Astrocyte (in vitro differentiated cells and primary cell): ENCODE measurements around the gene FZD10. TPM values are rescaled to one million over a fixed set of nuclear protein-coding genes. Genes with fewer than 3 reads are reported as not detected.

Experiments
- DNase-seq: peaks from one replicate; pipeline ENCODE4 v3.0.0-alpha.2; 2010; ENCODE audit warnings: low read depth
- FAIRE-seq: peaks from 2 replicates; lab custom pipeline; 2011; peaks lifted over from hg19 to GRCh38; lab: Jason Lieb, UNC
- H2AFZ ChIP-seq: 2 replicates; pipeline ENCODE4 v1.6.0; 2012; ENCODE audit warnings: low read depth, low read length, inconsistent platforms
- H3K27ac ChIP-seq: 2 replicates; pipeline ENCODE4 v1.5.1; 2011; ENCODE audit warnings: low read depth, low read length, inconsistent platforms
- H3K27me3 ChIP-seq: 2 replicates; pipeline ENCODE4 v1.6.0; 2011; ENCODE audit warnings: low read length, inconsistent platforms; ENCODE audit not compliant: insufficient read depth
- H3K36me3 ChIP-seq: 2 replicates; pipeline ENCODE4 v1.5.1; 2011; ENCODE audit warnings: low read length, inconsistent platforms; ENCODE audit not compliant: insufficient read depth
- H3K4me1 ChIP-seq: 2 replicates; pipeline ENCODE4 v1.5.1; 2011; ENCODE audit warnings: low read length, inconsistent platforms; ENCODE audit not compliant: insufficient read depth
- H3K4me2 ChIP-seq: 2 replicates; pipeline ENCODE4 v1.6.0; 2012; ENCODE audit warnings: low read length, inconsistent platforms
- H3K4me3 ChIP-seq: 2 replicates; pipeline ENCODE4 v1.5.1; 2011; ENCODE audit warnings: low read depth, mild to moderate bottlenecking, low read length, inconsistent platforms; ENCODE audit not compliant: insufficient read depth
- H3K79me2 ChIP-seq: 2 replicates; pipeline ENCODE4 v1.6.0; 2012; ENCODE audit warnings: mild to moderate bottlenecking, low read length, inconsistent platforms; ENCODE audit not compliant: insufficient read depth
- H3K9ac ChIP-seq: 2 replicates; pipeline ENCODE4 v1.6.0; 2012; ENCODE audit warnings: mild to moderate bottlenecking, low read length, inconsistent platforms
- H3K9me3 ChIP-seq: 2 replicates; pipeline ENCODE4 v1.5.1; 2012; ENCODE audit warnings: low read depth, mild to moderate bottlenecking, low read length, inconsistent platforms; ENCODE audit not compliant: insufficient read depth
- H4K20me1 ChIP-seq: 2 replicates; pipeline ENCODE4 v1.6.0; 2012; ENCODE audit warnings: low read length, inconsistent platforms; ENCODE audit not compliant: insufficient read depth
- H3K27ac Mint-ChIP-seq: one replicate; pipeline ENCODE4 v1.8.0; 2021; ENCODE audit warnings: mild to moderate bottlenecking, mixed read lengths; ENCODE audit not compliant: unreplicated experiment
- H3K27me3 Mint-ChIP-seq: one replicate; pipeline ENCODE4 v1.8.0; 2021; ENCODE audit warnings: low read depth, mixed read lengths; ENCODE audit not compliant: unreplicated experiment
- H3K36me3 Mint-ChIP-seq: one replicate; pipeline ENCODE4 v1.8.0; 2021; ENCODE audit warnings: low read depth, mixed read lengths; ENCODE audit not compliant: unreplicated experiment
- H3K4me1 Mint-ChIP-seq: one replicate; pipeline ENCODE4 v1.8.0; 2021; ENCODE audit warnings: low read depth, mixed read lengths; ENCODE audit not compliant: unreplicated experiment
- H3K4me3 Mint-ChIP-seq: one replicate; pipeline ENCODE4 v1.8.0; 2021; ENCODE audit warnings: mild to moderate bottlenecking, moderate library complexity, mixed read lengths; ENCODE audit not compliant: unreplicated experiment
- H3K9me3 Mint-ChIP-seq: one replicate; pipeline ENCODE4 v1.8.0; 2021; ENCODE audit warnings: mild to moderate bottlenecking, mixed read lengths; ENCODE audit not compliant: unreplicated experiment
- CTCF ChIP-seq: IDR thresholded peaks from 2 replicates; pipeline ENCODE4 v1.5.1; 2011; ENCODE audit warnings: low read depth, mild to moderate bottlenecking, inconsistent platforms, low read length, moderate library complexity; ENCODE audit not compliant: insufficient read depth
- EZH2 ChIP-seq: IDR thresholded peaks from 2 replicates; pipeline ENCODE4 v1.6.1; 2012; ENCODE audit warnings: mild to moderate bottlenecking, low read length, inconsistent platforms; ENCODE audit not compliant: insufficient read depth
- total RNA-seq: library from RNA; stranded (reverse); gene quantifications from 2 replicates; pipeline ENCODE4 v1.2.1, GENCODE V29; 2021

The FZD10 gene
- total RNA-seq, 1 donor from 2014 or later: not detected

DNA sequence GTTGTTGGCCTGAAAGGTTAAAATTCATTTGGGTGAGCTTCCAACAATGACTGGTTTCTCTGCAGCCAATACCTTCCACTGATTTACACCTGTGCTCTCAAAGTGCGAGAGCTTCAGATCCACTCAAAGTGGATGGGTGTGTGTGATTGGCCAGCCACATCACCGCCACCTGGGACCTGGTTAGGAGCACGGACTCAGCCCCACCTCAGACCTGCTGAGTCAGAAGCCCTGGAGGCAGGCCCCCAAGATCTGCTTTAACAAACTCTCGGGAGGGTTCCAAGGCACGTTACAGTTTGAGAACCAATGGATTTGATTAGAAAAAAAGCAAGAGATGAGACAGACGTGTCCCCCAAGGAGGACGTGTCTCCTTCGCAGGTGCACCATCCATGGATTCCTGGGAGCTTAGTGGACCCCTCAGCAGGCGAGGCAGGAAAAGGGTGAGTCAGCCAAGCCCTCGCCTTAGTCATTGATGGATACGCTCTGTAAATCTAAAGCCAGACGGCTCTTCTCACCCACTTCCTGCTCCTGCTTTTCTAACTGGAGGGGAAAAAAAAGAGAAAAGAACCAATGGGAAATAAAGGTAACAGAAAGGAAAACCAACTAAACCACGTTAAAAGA is 24.5 kb downstream of the FZD10 start:
- H3K4me3 ChIP-seq: no peak overlapping the region
- peaks cover 3% of the 10 kb centered on the region for H3K9me3 ChIP-seq
- no peaks in the 10 kb centered on the region for H3K36me3 Mint-ChIP-seq
- no peak overlapping the region for H2AFZ ChIP-seq
- no peak overlapping the region for H3K4me2 ChIP-seq
- H3K27ac ChIP-seq: no peak overlapping the region
- FAIRE-seq (no peak), DNase-seq (no peak)
- H3K27me3 ChIP-seq: no peaks in the 10 kb centered on the region
- H3K9me3 Mint-ChIP-seq: peaks cover 15% of the 10 kb centered on the region
- no peaks in the 10 kb centered on the region for H3K36me3 ChIP-seq
- no peaks in the 10 kb centered on the region for H3K27me3 Mint-ChIP-seq
- no peaks in the 10 kb centered on the region for H4K20me1 ChIP-seq
- no peak overlapping the region for H3K4me3 Mint-ChIP-seq
- TF ChIP-seq CTCF (no peak), EZH2 (no peak)
- no peaks in the 10 kb centered on the region for H3K79me2 ChIP-seq
- no peak overlapping the region for H3K27ac Mint-ChIP-seq
- no peaks in the 10 kb centered on the region for H3K4me1 Mint-ChIP-seq
- H3K9ac ChIP-seq: no peak overlapping the region
- no peaks in the 10 kb centered on the region for H3K4me1 ChIP-seq

- Histone ChIP-seq H3K27me3 (no peaks in the 10 kb centered on the region), H3K9me3 (no peaks in the 10 kb centered on the region), H3K9ac (no peak overlapping the region), H3K79me2 (no peaks in the 10 kb centered on the region), H3K27ac (no peak overlapping the region), H3K4me2 (no peak overlapping the region), H3K4me1 (no peaks in the 10 kb centered on the region), H4K20me1 (no peaks in the 10 kb centered on the region), H3K4me3 (no peak overlapping the region), H3K36me3 (no peaks in the 10 kb centered on the region), H2AFZ (no peak overlapping the region)
- no peaks in the 10 kb centered on the region for H3K36me3 Mint-ChIP-seq
- FAIRE-seq (no peak), DNase-seq (no peak)
- TF ChIP-seq EZH2: no peak
- TF ChIP-seq CTCF: no peak
- no peak overlapping the region for H3K27ac Mint-ChIP-seq
- peaks cover 7% of the 10 kb centered on the region for H3K9me3 Mint-ChIP-seq
- no peaks in the 10 kb centered on the region for H3K27me3 Mint-ChIP-seq
- no peak overlapping the region for H3K4me3 Mint-ChIP-seq
- no peaks in the 10 kb centered on the region for H3K4me1 Mint-ChIP-seq
Observed at GRCh38 chr12:130192642-130193345, 30.5 kb downstream of the FZD10 start.

DNA sequence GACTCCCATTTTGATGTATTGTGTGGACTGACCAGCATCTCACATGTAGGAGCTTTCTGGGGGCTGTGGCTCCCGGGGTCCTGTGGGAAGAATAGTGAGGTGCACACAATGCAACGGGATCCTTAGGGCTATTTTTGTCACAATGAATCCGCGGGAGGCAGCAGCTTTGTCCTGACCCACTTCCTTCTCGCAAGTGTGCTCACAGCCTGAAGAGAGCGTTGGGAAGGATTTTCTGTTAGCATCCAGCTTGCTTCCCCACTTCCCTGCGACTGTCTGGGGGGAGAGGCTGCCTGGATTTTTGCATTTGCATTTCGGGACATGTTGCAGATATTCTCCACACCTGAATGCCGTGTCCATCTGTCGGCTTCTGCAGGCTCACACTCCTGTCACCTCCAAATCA is 31.9 kb downstream of the FZD10 start:
- no peaks in the 10 kb centered on the region for H3K36me3 ChIP-seq
- H3K79me2 ChIP-seq: no peaks in the 10 kb centered on the region
- no peaks in the 10 kb centered on the region for H3K4me1 ChIP-seq
- H3K27ac ChIP-seq: no peak overlapping the region
- Mint-ChIP-seq H3K9me3 (peaks cover 6% of the 10 kb centered on the region), H3K36me3 (no peaks in the 10 kb centered on the region), H3K27ac (no peak overlapping the region), H3K27me3 (no peaks in the 10 kb centered on the region), H3K4me3 (no peak overlapping the region), H3K4me1 (no peaks in the 10 kb centered on the region)
- TF ChIP-seq CTCF (no peak), EZH2 (no peak)
- no peak overlapping the region for H3K4me3 ChIP-seq
- no peak overlapping the region for H2AFZ ChIP-seq
- no peaks in the 10 kb centered on the region for H3K9me3 ChIP-seq
- no peak overlapping the region for H3K9ac ChIP-seq
- H3K27me3 ChIP-seq: no peaks in the 10 kb centered on the region
- FAIRE-seq (no peak), DNase-seq (no peak)
- no peak overlapping the region for H3K4me2 ChIP-seq
- H4K20me1 ChIP-seq: no peaks in the 10 kb centered on the region
